AG04450 (cell line): ENCODE measurements around the gene SWT1. TPM values are rescaled to one million over a fixed set of nuclear protein-coding genes. Genes with fewer than 3 reads are reported as not detected.

ENCODE experiments used
- CTCF ChIA-PET: fragments of 300-600, 350-600 bp; formaldehyde crosslinking; extraction: SDS; loops from one replicate; lab custom pipeline; 2022; ENCODE audit warnings: antibody characterized with exemption, inconsistent platforms; lab: Charles Lee
- POLR2A ChIA-PET: fragments of 350-600 bp; formaldehyde crosslinking; extraction: SDS; loops from one replicate; lab custom pipeline; 2021; ENCODE audit warnings: antibody characterized with exemption, inconsistent platforms; lab: Yijun Ruan, JAX
- DNase-seq: peaks from one replicate; pipeline ENCODE4 v3.0.0-alpha.2; 2011; ENCODE audit warnings: low read depth, low spot score
- H3K27ac ChIP-seq: one replicate; pipeline ENCODE4 v1.5.1; 2012; ENCODE audit warnings: low read depth, low read length, control low read depth
- H3K27me3 ChIP-seq: one replicate; pipeline ENCODE4 v1.6.0; 2012; ENCODE audit warnings: low read length; ENCODE audit not compliant: control insufficient read depth, insufficient read depth
- H3K4me3 ChIP-seq: 2 replicates; pipeline ENCODE4 v1.5.1; 2011; ENCODE audit warnings: mild to moderate bottlenecking, low read depth, low read length, control low read depth
- H3K9me3 ChIP-seq: 2 replicates; pipeline ENCODE4 v1.5.1; 2012; ENCODE audit warnings: low read length; ENCODE audit not compliant: control insufficient read depth, insufficient read depth
- polyA plus RNA-seq: library from polyadenylated mRNA; depleted of rRNA; stranded (reverse); fragments of >200 nt; gene quantifications from 2 replicates; pipeline ENCODE4 v1.2.3, GENCODE V29; 2011
- TF ChIP-seq, protein P1 (sequence below): IDR thresholded peaks from 2 replicates; pipeline ENCODE4 v1.5.1; 2011; ENCODE audit warnings: low read depth, low read length, control low read depth, inconsistent platforms

SWT1 gene
- polyA plus RNA-seq, 1 experiment, result 3.6 TPM

DNA sequence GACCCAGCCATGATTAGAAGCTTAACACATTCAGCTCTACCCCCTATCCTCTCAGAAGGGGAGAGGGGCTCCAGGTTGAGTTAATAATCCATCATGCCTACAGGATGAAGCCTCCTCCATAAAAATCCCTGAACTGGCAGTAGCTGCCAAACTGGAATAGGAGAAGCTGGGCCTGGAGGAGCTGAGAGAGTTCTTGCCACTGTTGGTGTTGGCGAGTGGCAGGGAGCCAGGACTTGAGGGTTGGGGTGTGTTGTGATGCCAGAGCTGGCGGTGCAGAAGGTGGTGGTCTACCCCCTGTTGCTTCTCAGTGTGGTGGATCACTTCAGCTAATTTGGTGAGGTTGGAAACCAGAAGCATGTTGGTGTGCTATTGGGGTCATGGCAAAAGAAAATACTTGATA lies 123.6 kb downstream of the SWT1 start:
- TF ChIP-seq, protein P1, sequence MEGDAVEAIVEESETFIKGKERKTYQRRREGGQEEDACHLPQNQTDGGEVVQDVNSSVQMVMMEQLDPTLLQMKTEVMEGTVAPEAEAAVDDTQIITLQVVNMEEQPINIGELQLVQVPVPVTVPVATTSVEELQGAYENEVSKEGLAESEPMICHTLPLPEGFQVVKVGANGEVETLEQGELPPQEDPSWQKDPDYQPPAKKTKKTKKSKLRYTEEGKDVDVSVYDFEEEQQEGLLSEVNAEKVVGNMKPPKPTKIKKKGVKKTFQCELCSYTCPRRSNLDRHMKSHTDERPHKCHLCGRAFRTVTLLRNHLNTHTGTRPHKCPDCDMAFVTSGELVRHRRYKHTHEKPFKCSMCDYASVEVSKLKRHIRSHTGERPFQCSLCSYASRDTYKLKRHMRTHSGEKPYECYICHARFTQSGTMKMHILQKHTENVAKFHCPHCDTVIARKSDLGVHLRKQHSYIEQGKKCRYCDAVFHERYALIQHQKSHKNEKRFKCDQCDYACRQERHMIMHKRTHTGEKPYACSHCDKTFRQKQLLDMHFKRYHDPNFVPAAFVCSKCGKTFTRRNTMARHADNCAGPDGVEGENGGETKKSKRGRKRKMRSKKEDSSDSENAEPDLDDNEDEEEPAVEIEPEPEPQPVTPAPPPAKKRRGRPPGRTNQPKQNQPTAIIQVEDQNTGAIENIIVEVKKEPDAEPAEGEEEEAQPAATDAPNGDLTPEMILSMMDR, result no peak
- POLR2A ChIA-PET, result no interaction called here
- CTCF ChIA-PET, result interaction anchor here (0.8 kb wide), 1 partner anchor 21 kb away, joined by 5 read pairs; no protein-coding TSS in a partner anchor
- H3K9me3 ChIP-seq, result no peaks in the 10 kb centered on the region
- H3K4me3 ChIP-seq, result no peak overlapping the region
- H3K27ac ChIP-seq, result no peak overlapping the region
- DNase-seq, result no peak
- no peaks in the 10 kb centered on the region for H3K27me3 ChIP-seq

DNA sequence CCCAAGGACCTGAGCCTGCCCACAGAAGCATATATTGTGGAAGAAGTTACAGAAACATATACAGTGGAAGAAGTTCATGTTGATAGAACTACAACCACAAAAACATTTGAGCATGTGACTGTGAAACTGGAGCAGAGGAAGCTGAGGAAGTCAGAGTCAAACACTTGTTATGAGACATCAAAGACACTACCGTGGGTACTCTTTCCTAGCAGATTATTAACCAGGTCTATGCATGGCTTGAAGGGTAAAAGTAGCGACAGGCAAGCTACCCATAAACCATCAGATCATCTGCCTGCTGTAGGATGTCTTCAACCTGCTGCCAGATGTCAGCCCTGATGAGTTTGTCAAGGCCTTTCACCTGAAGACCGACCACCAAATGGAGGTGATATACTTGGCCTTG lies 124.3 kb downstream of the SWT1 start:
- Histone ChIP-seq H3K27ac (no peak overlapping the region), H3K9me3 (no peaks in the 10 kb centered on the region), H3K4me3 (no peak overlapping the region), H3K27me3 (no peaks in the 10 kb centered on the region)
- CTCF ChIA-PET, result interaction anchor here (1.2 kb wide), 1 partner anchor 389 kb away, joined by 3 read pairs; no protein-coding TSS in a partner anchor
- no peak for DNase-seq
- TF ChIP-seq, protein P1, result no peak
- POLR2A ChIA-PET, result no interaction called here

DNA sequence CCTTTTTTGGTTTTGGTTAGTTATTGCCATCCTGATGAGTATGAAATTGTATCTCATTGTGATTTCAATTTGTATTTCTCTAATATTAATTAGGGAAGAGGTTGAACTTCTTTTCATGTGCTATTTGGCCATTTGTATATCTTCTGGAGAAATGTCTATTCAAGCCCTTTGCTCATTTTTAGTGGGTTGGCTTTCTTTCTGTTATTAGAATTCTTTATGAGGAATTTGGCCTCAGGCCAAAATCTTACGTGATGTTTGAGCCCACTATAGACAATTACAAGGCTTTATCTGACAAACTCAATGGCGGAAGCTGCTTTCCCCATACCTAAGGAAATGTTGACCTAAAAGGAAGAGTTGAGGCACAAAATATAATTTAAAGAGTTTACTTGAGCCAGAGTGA lies 127.1 kb downstream of the SWT1 start:
- TF ChIP-seq, protein P1, result no peak
- no peak for DNase-seq
- ChIA-PET CTCF (interaction anchor here (1.0 to 1.6 kb wide), 2 partner anchors 114 to 386 kb away, joined by 3 to 5 read pairs; no protein-coding TSS in a partner anchor), POLR2A (interaction anchor here (0.7 kb wide), 1 partner anchor 9 kb away, joined by 6 read pairs; no protein-coding TSS in a partner anchor)
- Histone ChIP-seq H3K27ac (no peak overlapping the region), H3K27me3 (no peaks in the 10 kb centered on the region), H3K9me3 (no peaks in the 10 kb centered on the region), H3K4me3 (no peak overlapping the region)

DNA sequence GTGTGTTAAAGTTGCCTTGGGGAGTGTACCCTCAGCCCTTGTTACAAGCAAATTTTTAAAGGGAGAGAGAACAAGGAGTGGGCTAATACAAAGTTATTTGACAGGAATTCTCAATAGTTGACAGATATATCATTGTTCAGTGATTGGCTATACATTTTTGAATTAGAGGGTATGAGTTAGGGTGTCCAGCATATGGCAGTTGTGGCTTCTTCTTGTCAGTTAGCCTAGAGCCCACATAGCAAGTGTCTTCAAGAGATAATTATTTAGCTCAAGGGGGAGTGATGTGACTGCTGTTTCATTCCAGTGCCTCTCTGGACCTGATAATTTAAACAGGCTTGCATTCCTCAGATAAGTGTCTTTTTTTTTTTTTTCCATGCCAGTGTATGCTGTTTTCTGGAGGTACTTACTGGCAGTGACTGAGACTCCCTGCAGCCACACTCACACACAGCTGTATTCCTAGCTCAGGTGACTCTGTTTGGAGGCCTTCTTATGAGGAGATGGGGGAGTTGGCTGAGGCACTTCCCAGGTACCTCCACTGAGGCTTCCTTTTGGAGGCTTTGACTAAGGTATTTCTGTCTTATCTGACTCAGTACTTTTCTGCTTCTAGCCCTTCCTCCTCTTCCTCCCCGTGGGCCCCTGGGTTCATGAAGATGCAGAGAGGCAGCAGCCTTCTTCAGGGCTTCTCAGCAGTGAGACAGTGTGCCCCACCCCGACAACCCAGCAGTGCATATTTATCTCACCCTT lies 127.7 kb downstream of the SWT1 start:
- H3K9me3 ChIP-seq, result no peaks in the 10 kb centered on the region
- H3K4me3 ChIP-seq, result no peak overlapping the region
- no peak for DNase-seq
- H3K27me3 ChIP-seq, result no peaks in the 10 kb centered on the region
- no peak overlapping the region for H3K27ac ChIP-seq
- TF ChIP-seq, protein P1, result no peak
- ChIA-PET POLR2A (interaction anchor here (0.7 kb wide), 3 partner anchors 8 to 154 kb away, joined by 4 to 6 read pairs (median 5); no protein-coding TSS in a partner anchor), CTCF (interaction anchor here (1.0 kb wide), 1 partner anchor 385 kb away, joined by 3 read pairs; no protein-coding TSS in a partner anchor)

DNA sequence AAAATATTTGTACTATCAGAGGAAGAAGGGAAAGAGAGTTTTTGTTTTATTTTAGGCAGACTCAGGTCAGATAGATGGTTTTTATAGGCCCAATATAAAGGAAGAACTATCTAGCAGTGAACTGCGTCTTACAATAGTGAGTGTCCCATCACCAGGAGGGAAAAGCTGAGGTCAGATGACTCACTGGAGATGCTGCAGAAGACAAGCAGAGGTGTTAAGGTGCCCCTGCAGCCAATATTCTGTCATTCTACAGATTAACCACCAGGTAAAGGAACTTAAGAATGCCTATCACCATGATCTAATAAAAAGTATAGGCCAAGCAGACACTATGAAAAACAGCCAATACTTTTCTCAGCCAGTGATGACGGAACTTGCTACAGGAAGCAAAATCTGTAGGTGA lies 130.5 kb downstream of the SWT1 start:
- ChIA-PET POLR2A (no interaction called here), CTCF (no interaction called here)
- no peaks in the 10 kb centered on the region for H3K9me3 ChIP-seq
- TF ChIP-seq, protein P1, result no peak
- no peak overlapping the region for H3K4me3 ChIP-seq
- H3K27ac ChIP-seq, result no peak overlapping the region
- no peaks in the 10 kb centered on the region for H3K27me3 ChIP-seq
- DNase-seq, result no peak
